HK-2 (cell line): ENCODE results near the gene ABCB8.
"Not testable (repeated sequence)": the region's sequence is repeated elsewhere in the genome, so short reads cannot be mapped to it uniquely, and the experiment has no call there.

Source experiments
- DNase-seq: peaks from one replicate; pipeline ENCODE4 v3.0.0-alpha.2; 2018; ENCODE audit not compliant: unreplicated experiment

Gene ABCB8

DNA sequence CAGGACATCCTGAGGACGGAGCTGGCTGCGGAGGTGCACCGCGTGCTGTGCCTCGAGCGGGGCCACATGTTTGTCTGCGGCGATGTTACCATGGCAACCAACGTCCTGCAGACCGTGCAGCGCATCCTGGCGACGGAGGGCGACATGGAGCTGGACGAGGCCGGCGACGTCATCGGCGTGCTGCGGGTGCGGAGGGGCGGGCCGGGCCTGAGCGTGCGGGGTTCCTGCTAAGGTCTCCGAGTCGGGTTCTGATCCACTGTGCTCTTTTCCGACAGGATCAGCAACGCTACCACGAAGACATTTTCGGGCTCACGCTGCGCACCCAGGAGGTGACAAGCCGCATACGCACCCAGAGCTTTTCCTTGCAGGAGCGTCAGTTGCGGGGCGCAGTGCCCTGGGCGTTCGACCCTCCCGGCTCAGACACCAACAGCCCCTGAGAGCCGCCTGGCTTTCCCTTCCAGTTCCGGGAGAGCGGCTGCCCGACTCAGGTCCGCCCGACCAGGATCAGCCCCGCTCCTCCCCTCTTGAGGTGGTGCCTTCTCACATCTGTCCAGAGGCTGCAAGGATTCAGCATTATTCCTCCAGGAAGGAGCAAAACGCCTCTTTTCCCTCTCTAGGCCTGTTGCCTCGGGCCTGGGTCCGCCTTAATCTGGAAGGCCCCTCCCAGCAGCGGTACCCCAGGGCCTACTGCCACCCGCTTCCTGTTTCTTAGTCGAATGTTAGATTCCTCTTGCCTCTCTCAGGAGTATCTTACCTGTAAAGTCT, 14.3 kb upstream of the ABCB8 start:
- peak; percentile 70 for DNase-seq

DNA sequence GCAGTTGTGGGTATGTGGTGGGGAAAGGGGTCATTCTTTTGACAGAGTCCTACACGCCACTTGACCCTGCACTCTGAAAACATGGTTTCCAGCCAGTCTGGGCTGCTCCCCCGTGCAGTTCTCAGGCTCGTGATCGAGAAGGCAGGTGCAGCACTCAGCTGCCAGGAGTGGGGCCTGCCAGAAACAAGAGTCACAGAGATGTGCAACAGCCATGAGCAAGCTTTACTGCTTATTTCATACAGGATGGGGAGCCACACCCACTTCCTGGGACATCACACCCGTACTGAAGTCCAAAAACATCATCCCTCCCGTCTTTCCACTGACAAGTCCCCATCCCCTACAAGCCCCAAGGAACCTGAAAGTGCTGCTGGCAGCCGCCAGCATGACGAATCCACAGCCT, 13.3 kb upstream of the ABCB8 start:
- no peak for DNase-seq

DNA sequence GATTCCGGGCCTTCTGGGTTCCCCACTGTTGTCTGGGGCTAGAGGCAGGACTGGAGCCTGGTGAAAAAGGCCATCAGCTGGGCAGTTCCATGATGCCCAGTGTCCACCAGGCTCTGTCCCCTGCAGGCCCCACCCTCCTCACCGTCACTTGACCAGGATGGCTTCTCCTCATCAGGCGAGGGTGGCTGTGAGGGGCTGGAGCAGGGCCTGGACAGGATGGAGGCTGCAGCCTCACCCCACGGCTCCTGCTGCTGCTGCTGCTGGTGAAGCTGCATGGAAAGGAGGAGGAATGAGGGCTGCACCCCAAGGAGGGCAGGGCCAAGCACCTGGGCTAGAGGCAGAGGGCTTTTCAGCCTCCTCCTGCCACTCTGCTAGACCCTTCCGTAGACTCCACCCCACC, 12.3 kb upstream of the ABCB8 start:
- DNase-seq: no peak

DNA sequence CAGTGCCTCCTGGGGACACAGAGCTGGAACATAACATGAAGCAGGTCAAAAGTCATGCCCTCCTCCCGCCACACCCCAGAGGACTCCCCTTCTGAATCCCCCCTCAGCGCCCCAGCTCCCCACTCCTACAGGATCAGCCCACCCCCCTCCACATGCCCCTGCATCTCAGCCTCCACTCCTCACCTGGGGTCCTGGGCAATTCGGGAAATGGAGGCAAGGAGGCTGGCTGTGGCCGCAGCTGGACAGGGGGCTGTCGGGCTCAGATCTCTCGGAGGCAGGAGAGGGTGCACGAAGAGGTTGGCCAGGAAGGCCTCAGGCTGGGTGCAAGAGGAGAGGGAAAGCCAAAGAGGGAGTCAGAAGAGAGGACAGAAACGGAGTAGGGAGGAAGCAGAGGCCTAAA, 11.7 kb upstream of the ABCB8 start:
- DNase-seq: no peak

DNA sequence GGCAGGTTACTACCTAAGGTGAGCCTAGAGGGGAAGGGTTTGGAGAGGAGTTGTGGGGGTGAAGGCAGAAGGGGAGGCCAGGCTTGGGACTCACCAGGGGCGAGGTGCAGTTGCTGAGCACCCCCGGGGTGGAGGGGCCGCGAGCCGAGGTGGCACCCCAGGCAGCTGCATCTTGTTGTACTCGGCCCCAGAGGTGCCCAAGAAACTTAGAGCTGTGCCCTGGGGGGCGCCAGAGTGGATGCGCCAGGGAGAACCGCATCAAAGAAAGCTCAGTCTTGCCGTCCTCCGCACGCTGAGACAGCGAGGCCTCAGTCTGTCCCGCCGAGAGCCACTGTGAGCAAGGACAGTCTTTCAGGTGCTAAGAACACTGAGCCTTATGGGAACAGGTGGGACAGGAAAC, 11.3 kb upstream of the ABCB8 start:
- no peak for DNase-seq

DNA sequence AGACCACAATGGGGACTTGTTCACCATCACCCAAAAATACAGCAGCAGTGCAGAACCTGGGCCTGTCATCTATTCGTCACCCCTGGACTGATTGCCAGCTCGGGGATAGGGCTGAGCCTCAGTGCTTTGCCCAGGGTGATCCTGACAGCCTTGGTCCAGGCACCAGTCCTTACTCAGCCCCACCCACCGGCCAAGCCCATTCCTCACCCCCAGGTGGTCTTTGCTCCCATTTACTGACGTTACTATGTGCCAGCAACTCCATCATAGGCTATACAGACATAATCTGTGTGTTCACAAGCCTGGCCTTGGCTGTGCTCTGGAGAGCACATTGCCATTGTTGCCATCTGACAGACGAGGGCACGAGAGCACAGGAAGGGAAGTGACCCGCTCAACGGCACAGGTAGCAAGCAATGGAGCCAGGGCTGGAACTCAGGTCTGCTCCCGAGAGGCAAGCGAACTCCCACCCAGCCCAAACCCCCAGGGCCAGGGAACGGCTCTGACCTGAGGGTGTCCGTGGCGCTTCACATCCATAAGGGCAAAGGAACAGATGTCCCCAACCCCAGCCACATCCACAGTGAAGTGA, 10.8 kb upstream of the ABCB8 start:
- no peak for DNase-seq

DNA sequence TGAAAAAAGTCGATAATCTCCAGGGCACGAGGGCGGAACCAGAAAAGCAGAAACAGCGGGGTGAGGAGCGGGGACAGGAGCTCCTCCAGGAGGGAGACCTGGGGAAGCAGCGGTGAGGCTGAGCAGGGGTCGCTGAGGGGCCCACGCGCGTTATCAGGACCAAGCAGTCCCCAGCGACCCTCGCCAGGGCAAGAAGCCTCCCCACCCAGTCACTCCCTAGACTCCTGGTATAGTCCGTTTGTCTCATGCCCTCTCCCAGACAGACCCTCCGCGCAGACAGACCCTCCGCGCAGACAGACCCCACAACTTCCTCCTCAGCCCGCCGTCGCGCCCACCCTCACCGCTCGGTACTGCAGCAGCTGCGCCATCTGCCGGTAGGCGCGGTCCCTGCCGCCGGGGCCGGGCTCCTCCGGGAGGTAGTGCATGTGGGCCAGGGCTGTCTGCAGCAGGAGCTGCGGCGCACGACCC, 10.3 kb upstream of the ABCB8 start:
- peak; percentile 53 for DNase-seq

DNA sequence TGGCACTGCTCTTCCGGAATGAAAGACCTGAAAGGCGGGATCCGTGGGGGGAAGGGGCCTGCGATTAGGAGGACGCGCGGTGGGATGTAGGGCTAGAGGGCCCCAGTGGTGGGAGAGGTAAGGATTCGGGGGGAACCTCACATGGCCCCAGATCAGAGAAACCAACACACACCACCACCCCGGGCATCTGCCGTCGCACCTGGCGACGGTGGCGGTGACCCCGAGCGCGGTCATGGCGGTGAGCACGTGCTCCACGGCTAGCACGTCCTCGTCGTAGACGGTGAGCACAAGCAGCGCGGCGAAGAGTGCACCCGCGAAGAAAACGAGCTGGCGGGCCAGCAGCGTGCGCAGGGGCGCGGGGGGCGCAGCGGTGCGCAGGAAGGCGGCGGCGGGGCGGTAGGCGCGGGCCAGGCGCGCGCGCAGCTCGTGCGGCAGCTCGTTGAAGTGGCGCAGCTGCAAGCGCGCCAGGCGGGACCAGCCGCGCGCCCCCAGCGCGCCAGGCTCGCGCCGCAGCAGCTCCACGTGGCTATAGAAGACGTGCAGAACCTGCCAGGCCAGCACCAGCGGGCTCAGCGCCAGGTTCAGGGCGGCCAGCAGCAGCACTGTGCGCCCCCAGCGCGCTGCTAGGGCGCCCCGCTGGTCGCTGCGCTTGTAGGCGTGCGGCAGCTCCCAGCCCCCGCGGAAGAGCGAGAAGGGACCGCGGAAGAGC, 9.7 kb upstream of the ABCB8 start:
- DNase-seq: no peak

DNA sequence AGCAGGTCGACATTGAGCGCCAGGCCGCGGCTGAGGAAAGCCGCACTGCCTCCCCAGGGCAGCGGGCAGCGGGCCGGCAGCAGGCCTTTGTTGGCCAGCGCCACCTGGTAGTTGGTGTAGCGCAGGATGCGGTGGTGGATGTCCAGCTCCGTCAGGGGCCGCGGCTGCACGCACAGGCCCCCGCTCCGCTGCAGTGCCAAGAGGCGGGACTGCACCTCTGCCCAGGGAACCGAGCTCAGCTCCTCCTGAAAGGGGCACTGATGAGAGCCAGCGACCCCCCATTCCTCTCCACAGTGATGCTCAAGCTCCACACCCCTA, 9.2 kb upstream of the ABCB8 start:
- DNase-seq: no peak

DNA sequence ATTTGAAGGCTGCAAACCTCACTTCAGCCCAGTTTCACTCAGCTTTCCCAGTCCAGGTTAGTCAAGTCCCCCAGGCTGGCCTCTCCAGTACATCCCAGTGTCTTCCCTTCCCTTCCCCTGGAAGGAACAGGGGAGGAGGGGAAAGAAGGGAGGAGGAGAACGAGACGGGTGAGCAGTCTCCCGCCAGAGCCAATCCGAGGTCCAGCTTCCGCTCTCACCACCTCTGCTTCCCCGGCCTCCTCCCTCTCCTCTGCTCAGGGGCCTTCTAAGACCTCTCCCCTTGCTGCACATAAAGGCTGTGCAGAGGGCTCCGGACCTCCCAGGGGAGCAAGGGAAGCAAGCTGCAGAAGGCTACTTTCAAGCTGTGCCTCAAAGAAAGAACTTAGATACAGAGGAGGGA, 8.0 kb upstream of the ABCB8 start:
- DNase-seq: no peak

DNA sequence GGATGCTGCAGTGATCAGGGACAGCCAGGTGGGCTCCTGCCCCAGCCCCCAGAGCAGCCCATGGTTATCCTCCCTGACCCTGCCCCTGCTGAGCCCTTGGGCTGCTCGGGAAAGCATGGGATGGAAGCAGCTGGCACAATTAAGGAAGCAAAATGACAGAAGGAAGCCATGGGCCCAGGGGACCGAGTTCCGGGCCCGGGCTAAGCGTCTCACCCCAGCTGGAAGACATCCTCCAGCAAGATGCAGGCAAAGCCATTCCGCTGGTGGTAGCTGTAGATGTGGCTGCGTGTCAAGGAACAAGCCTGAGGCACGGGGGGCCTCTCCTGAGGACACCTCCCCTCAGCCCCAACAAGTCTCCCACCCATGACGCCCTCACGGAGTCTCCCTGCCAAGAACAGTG, 5.0 kb upstream of the ABCB8 start:
- DNase-seq: no peak

DNA sequence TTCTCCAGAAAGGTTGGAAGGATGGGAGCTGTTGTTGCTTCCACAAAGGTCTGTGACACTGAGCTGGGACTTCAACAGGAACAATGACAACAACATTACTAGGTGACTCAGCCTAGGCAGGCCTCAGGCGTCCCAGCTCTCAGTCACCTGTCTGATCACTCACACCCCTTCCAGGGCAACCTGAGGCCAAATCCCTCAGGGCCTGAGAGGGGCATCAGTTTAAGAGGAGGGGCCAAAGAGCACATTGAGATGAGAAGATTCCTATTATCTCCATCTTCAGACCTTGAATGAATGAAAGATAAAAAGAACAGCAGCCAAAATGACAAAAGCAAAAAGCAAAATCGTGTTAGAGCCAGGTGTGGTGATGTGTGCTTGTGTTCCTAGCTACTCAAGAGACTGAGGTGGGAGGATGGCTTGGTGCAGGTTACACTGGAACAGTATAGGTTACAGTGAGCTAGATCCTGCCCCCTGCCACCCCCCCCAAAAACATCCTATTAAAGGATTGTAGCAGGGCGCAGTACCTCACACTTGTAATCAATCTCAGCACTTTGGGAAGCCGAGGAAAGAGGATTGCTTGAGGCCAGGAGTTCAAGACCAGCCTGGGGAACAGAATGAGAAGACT, 3.7 kb upstream of the ABCB8 start, which contains the start of gene ATG9B:
Gene ATG9B, minus strand, starts transcription at position 60 of the 622 bp plus-strand sequence. CDS start 71 bp downstream, outside the sequence.
- no peak for DNase-seq

DNA sequence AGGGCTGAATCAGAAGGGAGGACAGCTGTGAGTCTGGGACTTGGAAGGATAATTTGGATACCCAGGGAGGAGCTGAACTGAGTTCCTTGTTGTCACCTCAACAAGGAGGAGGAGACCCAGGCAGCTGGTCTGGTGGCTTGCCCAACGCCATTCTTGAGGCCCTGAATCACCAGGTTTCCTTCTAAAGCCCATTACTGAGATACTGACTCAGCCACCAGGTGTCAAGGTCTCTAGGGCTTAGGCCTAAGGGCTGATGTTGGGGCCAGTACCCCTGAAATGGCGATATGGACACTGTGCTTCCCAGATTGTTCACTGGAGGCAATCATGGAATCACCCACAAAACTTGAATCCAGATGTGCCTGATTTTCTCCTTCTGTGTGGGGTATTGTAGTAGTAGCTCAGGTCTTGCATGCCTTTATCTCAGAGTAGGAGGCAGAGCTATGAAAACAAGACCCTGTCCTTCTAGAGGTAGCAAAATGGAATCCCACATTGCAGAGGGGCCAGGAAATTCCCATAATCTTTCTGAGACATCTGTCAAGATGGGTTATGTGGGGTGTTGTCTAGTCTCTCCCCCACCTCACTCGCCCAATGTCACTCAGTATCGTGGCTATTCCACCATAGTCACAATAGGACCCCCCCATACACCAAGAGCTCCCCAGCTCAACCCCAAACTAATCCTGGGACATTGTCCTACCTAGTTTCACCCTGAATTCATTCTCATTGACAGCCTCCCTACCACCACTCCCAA, 2.2 kb upstream of the ABCB8 start:
- no peak for DNase-seq

DNA sequence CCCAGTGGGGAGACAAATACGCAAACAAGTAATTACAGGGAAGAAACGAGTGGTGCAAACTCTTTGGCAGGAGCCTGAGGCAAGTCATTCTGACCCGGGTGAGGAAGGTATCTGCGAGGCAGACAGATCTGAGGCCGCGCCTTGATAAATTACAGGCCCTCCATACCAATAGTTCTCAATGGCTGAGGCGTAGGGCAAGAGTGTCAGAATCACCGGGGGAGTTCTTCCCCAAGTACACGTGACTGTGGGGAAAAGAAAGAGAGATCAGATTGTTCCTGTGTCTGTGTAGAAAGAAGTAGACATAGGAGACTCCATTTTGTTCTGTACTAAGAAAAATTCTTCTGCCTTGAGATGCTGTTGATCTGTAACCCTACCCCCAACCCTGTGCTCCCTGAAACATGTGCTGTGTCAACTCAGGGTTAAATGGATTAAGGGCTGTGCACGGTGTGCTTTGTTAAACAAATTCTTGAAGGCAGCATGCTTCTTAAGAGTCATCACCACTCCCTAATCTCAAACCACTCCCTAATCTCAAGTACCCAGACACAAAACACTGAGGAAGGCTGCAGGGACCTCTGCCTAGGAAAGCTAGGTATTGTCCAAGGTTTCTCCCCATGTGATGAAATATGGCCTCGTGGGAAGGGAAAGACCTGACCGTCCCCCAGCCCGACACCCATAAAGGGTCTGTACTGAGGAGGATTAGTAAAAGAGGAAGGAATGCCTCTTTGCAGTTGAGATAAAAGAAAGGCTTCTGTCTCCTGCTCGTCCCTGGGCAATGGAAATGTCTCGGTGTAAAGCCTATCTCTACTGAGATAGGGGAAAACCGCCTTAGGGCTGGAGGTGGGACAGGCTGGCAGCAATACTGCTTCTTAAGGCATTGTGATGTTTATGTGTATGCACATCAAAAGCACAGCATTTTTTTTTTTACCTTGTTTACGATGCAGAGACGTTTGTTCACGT, 1.2 kb upstream of the ABCB8 start:
- not testable (repeated sequence) for DNase-seq

DNA sequence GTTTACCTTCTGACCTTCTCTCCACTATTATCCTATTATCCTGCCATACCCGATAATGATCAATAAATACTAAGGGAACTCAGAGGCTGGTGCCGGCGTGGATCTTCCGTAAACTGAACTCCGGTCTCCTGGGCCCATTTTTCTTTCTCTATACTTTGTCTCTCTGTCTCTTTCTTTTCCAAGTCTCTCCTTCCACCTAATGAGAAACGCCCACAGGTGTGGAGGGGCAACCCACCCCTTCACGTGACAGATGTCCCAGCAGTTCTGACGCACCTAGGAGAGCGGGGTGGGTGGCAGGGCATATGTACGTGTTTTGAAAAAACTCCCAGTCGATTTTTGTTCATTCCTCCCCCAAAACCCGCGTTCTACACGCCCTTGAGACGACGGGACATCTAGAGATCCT, 521 bp upstream of the ABCB8 start:
- DNase-seq: not testable (repeated sequence)

DNA sequence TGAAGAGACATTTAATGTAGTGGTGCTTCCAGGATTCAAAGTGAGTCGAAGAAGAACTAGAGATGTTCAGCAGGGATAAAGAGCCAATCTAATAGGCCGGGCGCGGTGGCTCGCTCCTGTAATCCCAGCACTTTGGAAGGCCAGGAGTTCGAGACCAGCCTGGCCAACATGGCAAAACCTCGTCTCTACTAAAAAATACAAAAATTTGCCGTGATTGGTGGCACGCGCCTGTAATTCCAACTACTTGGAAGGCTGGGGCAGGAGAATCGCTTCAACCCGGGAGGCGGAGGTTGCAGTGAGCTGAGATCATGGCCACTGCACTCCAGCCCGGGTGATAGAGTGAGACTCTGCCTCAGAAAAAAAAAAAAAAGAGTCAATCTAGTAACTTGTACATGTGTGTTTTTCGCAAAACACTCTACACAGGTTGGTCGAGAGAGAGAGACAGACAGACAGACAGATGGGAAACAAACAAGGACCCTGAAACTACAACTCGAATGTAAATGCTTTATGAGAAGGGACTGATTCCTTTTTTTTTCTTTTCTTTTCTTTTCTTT, 775 bp downstream of the ABCB8 start:
- no peak for DNase-seq

DNA sequence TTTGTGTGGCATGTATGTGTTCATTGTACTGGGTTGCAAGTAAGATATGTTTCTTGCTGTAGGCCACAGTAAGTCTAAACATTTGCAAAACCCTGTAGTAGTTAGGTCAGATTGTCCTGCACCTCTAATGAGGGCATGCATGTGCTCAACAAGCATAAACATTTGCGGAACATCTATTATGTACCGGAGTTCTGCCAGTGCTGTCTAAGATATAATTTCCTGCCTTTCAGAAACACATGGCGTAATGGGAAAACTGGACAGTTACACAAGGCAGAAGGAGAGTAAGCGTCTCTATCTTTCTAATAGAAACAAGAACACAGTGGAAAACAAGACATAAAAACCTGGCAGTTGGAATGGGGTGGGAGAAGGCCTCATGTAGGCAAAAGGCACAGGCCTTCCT, 2.8 kb downstream of the ABCB8 start:
- no peak for DNase-seq

DNA sequence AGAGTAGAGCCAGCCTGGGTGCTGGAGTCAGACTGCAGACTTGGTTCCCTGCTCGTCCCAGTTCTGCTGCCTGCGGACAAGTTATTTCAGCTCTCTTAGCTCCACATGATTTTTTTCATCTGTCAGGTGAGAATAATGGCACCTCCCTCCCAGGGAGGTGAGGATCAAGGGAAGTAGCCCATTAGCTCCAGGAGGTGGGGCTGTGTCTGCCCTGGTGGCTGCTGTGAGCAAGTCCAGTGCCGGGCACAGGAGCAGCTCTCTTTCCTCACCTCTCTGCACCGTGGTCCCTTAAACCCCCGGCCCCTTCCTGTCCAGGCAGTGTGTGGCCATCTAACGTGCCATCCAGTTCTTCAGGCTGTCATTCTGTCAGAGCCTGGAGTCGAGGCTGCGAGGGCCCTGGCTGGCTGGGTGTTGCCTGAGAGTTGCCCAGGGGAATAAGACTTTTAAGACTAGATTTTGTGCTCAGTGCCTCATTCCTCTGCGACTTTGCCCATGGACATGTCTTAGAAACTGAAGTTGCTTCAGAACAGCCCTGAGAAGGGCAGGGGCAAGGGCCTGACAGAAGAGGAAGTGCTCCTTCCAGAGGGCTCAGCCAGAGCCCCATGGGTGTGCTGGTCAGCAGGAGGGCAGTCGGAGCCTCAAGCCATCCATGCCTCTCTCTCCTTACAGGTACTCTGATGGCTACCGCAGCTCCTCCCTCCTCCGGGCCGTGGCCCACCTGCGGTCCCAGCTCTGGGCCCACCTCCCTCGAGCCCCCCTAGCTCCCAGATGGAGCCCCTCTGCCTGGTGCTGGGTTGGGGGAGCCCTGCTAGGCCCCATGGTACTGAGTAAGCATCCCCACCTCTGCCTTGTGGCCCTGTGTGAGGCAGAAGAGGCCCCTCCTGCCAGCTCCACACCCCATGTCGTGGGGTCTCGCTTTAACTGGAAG, 5.0 kb downstream of the ABCB8 start:
- no peak for DNase-seq

DNA sequence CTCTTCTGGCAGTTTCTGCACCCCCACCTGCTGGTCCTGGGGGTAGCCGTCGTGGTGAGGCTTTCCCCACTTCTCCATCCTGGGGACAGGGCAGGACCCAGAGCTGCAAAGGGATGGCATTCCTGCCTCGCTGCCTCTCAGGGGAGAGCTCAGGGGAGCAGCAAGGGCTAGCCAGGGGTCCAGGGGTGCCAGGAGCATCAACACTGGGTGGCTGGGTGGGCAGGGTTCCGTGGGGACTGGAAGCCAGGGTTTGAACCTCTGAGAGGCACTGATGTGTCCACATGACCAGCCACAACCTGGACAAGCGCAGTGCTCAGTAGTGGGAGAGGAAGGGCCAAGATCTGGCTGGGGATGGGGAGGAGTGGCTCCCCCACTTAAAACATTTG, 5.6 kb downstream of the ABCB8 start:
- no peak for DNase-seq
